HTR-8/SVneo (cell line): ENCODE measurements around the gene CCDC93.
"Not testable (repeated sequence)": the region's sequence is repeated elsewhere in the genome, so short reads cannot be mapped to it uniquely, and the experiment has no call there.

ENCODE experiments used
- DNase-seq: peaks from one replicate; pipeline ENCODE4 v3.0.0; 2011; ENCODE audit warnings: low spot score, mixed read lengths; ENCODE audit not compliant: insufficient read length
- FAIRE-seq: peaks from 2 replicates; lab custom pipeline; 2011; peaks lifted over from hg19 to GRCh38; lab: Jason Lieb, UNC

The CCDC93 gene

GRCh38 chr2:118047380-118047826 lies 33.5 kb upstream of the CCDC93 start:
- DNase-seq (no peak), FAIRE-seq (no peak)

- FAIRE-seq: no peak
- peak; percentile 39 for DNase-seq
Observed at GRCh38 chr2:118046634-118047210, 32.9 kb upstream of the CCDC93 start.

GRCh38 chr2:118045286-118045685 lies 31.4 kb upstream of the CCDC93 start:
- DNase-seq (no peak), FAIRE-seq (no peak)

- no peak for FAIRE-seq
- no peak for DNase-seq
Observed at GRCh38 chr2:118044854-118045253, 31.0 kb upstream of the CCDC93 start.

GRCh38 chr2:118044103-118044716 lies 30.3 kb upstream of the CCDC93 start:
- no peak for FAIRE-seq
- no peak for DNase-seq

- no peak for FAIRE-seq
Observed at GRCh38 chr2:118040891-118041290, 27.0 kb upstream of the CCDC93 start.

GRCh38 chr2:118032169-118033013 lies 18.5 kb upstream of the CCDC93 start:
- peak; percentile 74 for FAIRE-seq
- DNase-seq: peak; percentile 20

More at GRCh38 chr2:118040891-118041290, 27.0 kb upstream of the CCDC93 start:
- DNase-seq: no peak

GRCh38 chr2:118031566-118031965 lies 17.7 kb upstream of the CCDC93 start:
- no peak for FAIRE-seq

GRCh38 chr2:118029025-118029424 lies 15.2 kb upstream of the CCDC93 start:
- DNase-seq (no peak), FAIRE-seq (no peak)

More at GRCh38 chr2:118031566-118031965, 17.7 kb upstream of the CCDC93 start:
- no peak for DNase-seq

GRCh38 chr2:118021356-118021755 lies 7.5 kb upstream of the CCDC93 start:
- FAIRE-seq: no peak
- no peak for DNase-seq

- no peak for DNase-seq
- no peak for FAIRE-seq
Observed at GRCh38 chr2:118019821-118020220, 6.0 kb upstream of the CCDC93 start.

GRCh38 chr2:118016911-118017310 lies 3.0 kb upstream of the CCDC93 start:
- DNase-seq: no peak
- FAIRE-seq: no peak

GRCh38 chr2:118015761-118016160 lies 1.9 kb upstream of the CCDC93 start:
- FAIRE-seq, DNase-seq: not testable (repeated sequence)

GRCh38 chr2:118014492-118014824 lies 588 bp upstream of the CCDC93 start:
- FAIRE-seq (no peak), DNase-seq (no peak)

GRCh38 chr2:118013221-118013723 lies 598 bp downstream of the CCDC93 start:
- FAIRE-seq (no peak), DNase-seq (peak; percentile 27)

GRCh38 chr2:118012778-118013177 lies 1.1 kb downstream of the CCDC93 start:
- DNase-seq: no peak
- FAIRE-seq: no peak

GRCh38 chr2:118010473-118010872 lies 3.4 kb downstream of the CCDC93 start:
- no peak for FAIRE-seq
- DNase-seq: no peak

- no peak for FAIRE-seq
Observed at GRCh38 chr2:118006861-118007260, 7.0 kb downstream of the CCDC93 start.

GRCh38 chr2:118006326-118006725 lies 7.5 kb downstream of the CCDC93 start:
- FAIRE-seq: no peak
- DNase-seq: no peak

More at GRCh38 chr2:118006861-118007260, 7.0 kb downstream of the CCDC93 start:
- DNase-seq: no peak

- DNase-seq (peak; percentile 47), FAIRE-seq (no peak)
Observed at GRCh38 chr2:118003396-118003824, 10.5 kb downstream of the CCDC93 start.

- DNase-seq (no peak), FAIRE-seq (no peak)
Observed at GRCh38 chr2:118000041-118000440, 13.8 kb downstream of the CCDC93 start.
